ENCODE results near the gene PPARD. TPM values are rescaled to one million over a fixed set of nuclear protein-coding genes. Genes with fewer than 3 reads are reported as not detected.

Gene PPARD
- total RNA-seq, 1 donor from 2014 or later = 8.2 TPM

GRCh38 chr6:35468980-35469750 lies 126.8 kb downstream of the PPARD start:
- no peak for TF ChIP-seq CTCF (conservative IDR thresholded peaks at IDR 0.05; ENCODE audit: low read depth, low read length)
- H3K4me3 ChIP-seq (ENCODE audit: low read depth, low read length) = peak overlapping the region; percentile 92
- no peak for DNase-seq (ENCODE audit: low read depth)

- H3K4me3 ChIP-seq (ENCODE audit: low read depth, low read length) = peak overlapping the region; percentile 92
- no peak for DNase-seq (ENCODE audit: low read depth)
- no peak for TF ChIP-seq CTCF (conservative IDR thresholded peaks at IDR 0.05; ENCODE audit: low read depth, low read length)
These were observed 127.6 kb downstream of the PPARD start for GRCh38 chr6:35469751-35470662.

- H3K4me3 ChIP-seq (ENCODE audit: low read depth, low read length) = peak overlapping the region; percentile 92
- no peak for DNase-seq (ENCODE audit: low read depth)
- TF ChIP-seq CTCF (conservative IDR thresholded peaks at IDR 0.05; ENCODE audit: low read depth, low read length) = no peak
These were observed 128.3 kb downstream of the PPARD start for GRCh38 chr6:35470663-35471120.

GRCh38 chr6:35471836-35472345 lies 129.5 kb downstream of the PPARD start:
- TF ChIP-seq CTCF (conservative IDR thresholded peaks at IDR 0.05; ENCODE audit: low read depth, low read length) = no peak
- H3K4me3 ChIP-seq (ENCODE audit: low read depth, low read length) = no peak overlapping the region
- DNase-seq (ENCODE audit: low read depth) = no peak

- no peak overlapping the region for H3K4me3 ChIP-seq (ENCODE audit: low read depth, low read length)
- DNase-seq (ENCODE audit: low read depth) = no peak
- TF ChIP-seq CTCF (conservative IDR thresholded peaks at IDR 0.05; ENCODE audit: low read depth, low read length) = no peak
These were observed 130.9 kb downstream of the PPARD start for GRCh38 chr6:35473075-35473849.

GRCh38 chr6:35473850-35474130 lies 131.4 kb downstream of the PPARD start:
- H3K4me3 ChIP-seq (ENCODE audit: low read depth, low read length) = no peak overlapping the region
- TF ChIP-seq CTCF (conservative IDR thresholded peaks at IDR 0.05; ENCODE audit: low read depth, low read length) = no peak
- no peak for DNase-seq (ENCODE audit: low read depth)
